Activated CD4-positive, alpha-beta T cell treated with anti-CD3 and anti-CD28 coated beads for 1 hour (primary cell): ENCODE data around the gene CASKIN2.
A peak's percentile ranks its signal among the peaks of the same experiment; 100 is the strongest.

Experiments used
- DNase-seq: peaks from one replicate; pipeline ENCODE4 v3.0.0-alpha.2; 2020

Gene CASKIN2

GRCh38 chr17:75515496-75516254, at the start of gene CASKIN2:
CASKIN2 (minus strand) TSS chr17:75515537; CDS start chr17:75513804, 1,733 bp downstream.
- DNase-seq: peak; percentile 58

GRCh38 chr17:75565066-75565465, 49.7 kb upstream of the CASKIN2 start:
- no peak for DNase-seq

GRCh38 chr17:75564195-75564594, 48.9 kb upstream of the CASKIN2 start:
- no peak for DNase-seq

GRCh38 chr17:75563063-75563758, 47.9 kb upstream of the CASKIN2 start:
- no peak for DNase-seq

GRCh38 chr17:75561927-75562603, 46.7 kb upstream of the CASKIN2 start:
- DNase-seq: no peak

- DNase-seq: no peak
These were observed 44.7 kb upstream of the CASKIN2 start for GRCh38 chr17:75559958-75560533.

GRCh38 chr17:75558666-75559530, 43.6 kb upstream of the CASKIN2 start:
- no peak for DNase-seq

GRCh38 chr17:75557852-75558665, 42.7 kb upstream of the CASKIN2 start:
- DNase-seq: no peak

- no peak for DNase-seq
These were observed 41.9 kb upstream of the CASKIN2 start for GRCh38 chr17:75557075-75557851.

- DNase-seq: no peak
These were observed 40.4 kb upstream of the CASKIN2 start for GRCh38 chr17:75555679-75556153.

GRCh38 chr17:75553295-75554110, 38.2 kb upstream of the CASKIN2 start:
- DNase-seq: no peak

- DNase-seq: no peak
These were observed 37.3 kb upstream of the CASKIN2 start for GRCh38 chr17:75552425-75553294.

GRCh38 chr17:75551266-75551665, 35.9 kb upstream of the CASKIN2 start:
- DNase-seq: no peak

- no peak for DNase-seq
These were observed 34.8 kb upstream of the CASKIN2 start for GRCh38 chr17:75550139-75550465.

GRCh38 chr17:75549246-75550138, 34.2 kb upstream of the CASKIN2 start:
- no peak for DNase-seq

- DNase-seq: no peak
These were observed 33.5 kb upstream of the CASKIN2 start for GRCh38 chr17:75548813-75549212.

- DNase-seq: no peak
These were observed 31.8 kb upstream of the CASKIN2 start for GRCh38 chr17:75547091-75547490.

GRCh38 chr17:75546181-75546580, 30.8 kb upstream of the CASKIN2 start:
- DNase-seq: no peak
